Inflammatory macrophage treated with lipopolysaccharide for 4 hours (primary cell): ENCODE data around the gene TSPAN9.

Experiments used
- DNase-seq: peaks from one replicate; pipeline ENCODE4 v3.0.0-alpha.2; 2020

The TSPAN9 gene

DNA sequence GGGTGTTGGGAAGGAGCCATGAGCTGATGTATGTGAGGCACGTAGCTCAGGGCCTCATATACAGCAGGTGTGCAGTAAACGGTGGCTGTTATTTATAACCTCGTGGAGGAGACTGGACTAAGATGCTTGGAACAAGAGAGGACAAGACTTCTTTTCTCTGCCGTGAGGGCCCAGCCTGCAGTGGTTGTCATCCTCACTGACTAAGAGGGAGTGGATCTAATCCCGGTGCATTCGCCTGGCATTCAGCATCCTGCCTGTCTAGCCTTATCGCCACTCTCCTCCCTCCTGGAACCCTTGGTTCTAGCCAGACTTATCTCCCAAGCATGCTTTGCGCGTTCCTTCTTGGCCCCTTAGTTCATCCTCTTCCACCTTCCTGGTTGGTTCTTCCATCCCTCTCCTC lies 3.9 kb downstream of the TSPAN9 start:
- DNase-seq: no peak

DNA sequence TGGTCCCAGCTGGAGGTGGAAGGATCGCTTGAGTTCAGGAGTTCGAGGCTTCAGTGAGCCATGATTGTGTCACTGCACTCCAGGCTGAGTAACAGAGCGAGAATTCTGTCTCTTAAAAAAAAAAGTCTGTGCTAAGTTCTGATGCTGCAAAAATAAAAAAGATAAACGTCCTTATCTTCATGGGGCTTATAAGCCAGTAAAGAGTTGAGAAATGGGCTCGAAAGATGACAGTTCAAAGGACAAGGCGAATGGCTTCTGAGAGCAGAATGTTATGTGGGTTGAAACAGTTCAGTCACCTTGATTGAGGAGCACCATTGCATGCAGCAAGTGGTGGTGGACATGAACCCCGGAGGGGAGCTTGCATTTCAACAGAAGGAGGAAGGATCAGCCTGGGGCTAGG lies 4.7 kb downstream of the TSPAN9 start:
- DNase-seq: no peak

DNA sequence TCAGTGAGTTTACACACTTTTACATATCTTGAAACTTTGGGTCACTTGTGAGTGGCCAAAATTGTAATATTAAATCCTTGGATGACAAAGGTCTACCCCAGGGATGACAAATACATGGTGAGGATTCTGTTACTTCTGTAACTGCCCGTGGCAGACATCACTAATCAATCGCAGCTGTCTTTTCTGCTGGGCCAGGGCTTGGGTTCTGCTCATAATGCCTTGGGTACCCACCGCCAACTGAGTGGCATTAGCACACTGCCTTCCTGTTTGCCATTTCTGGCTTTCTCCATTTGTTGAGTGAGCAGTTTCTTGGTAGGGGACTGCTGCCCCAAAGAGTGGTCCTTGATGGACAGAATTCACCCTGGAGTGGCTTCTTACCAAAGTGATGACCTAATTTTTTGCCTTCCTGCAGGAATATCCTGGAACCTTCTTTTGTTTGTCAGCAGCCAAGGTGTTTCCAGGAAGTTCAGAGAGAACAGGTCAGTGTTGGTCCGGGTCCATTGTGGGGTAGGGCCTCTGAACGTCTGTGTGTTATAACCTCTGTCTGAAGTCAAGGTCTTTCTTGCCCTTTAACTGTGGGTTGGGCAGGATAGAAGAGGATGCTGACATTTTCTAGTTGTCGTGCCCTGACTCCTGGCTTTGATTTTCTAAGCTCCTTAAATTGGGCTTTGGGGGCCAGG lies 6.2 kb downstream of the TSPAN9 start:
- DNase-seq: no peak

DNA sequence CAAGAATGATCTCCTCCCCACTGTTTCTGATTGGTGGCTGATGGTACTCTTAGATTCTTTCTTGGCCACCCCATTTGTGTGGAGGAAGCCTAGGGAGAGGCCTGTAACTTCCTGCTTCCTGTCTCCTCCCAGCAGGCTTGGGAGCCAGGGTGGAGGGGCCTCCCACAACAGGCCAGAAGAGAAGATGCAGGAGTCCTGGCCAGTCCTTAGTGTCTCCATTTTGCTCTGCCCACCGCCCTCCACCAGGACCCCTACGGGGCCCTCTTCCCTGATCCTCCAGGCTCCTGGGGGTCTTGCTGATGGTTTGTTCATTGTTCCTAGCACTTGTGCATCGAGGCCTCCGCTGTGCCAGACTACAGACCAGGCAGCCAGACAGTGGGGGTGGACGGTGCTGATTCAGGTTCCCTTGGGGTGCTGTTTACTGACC lies 6.8 kb downstream of the TSPAN9 start:
- no peak for DNase-seq

DNA sequence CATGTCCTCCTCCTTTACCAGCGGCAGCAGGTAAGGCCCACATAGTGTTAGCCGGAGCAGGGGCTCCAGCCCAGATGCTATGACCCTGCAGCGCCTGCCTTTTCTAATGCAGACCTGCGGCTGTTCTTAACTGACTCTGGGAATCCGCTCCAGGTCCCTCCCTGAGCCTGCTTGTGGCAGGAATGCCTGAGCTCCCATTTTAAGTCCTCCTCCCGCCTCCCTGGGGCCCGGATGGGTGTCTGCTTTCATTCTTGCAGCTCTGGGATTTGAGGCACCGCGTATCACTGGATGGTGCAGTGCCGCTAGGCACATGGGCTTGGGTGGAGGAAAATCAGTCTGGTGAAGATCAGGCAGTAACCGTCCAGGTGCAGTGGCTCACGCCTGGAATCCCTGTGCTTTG lies 7.6 kb downstream of the TSPAN9 start:
- DNase-seq: no peak

DNA sequence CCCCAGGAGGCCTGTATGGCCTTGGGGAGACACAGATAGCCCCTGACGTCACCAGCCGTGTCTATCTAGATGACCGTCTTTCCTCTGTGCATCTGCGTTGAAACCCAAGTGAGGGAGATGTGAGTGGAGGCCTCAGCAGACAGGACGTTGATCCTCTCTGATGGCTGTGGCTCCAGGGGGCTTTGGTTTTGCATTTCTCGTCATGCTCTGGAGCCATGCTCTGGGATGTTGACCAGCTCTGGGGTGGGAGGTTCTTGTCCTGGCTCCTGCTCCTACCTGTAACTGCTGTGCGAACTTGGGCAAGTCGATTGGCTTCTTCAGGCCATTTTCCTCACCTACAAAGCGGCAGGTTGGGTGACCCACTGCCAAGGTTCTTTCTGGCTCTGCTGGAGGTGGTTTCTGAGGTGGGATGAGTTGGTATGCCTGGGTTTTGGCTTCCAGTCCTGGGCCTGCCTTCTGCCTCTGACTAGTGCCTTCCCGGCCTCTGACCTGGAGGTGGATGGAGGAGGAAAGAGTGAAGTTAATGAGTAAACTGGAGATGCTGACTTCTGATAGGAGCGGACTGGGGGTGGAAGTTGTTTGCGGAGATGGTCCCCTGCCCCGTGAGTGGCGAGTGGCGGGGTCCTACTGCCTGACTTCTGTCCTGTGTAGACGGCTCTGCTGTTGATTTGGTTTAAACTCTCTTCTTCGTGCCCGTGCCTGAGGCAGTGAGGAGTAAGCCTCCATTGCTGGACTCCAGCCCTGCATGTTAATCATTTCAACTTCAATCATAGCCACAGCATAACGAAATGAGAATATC lies 8.4 kb downstream of the TSPAN9 start:
- DNase-seq: no peak

DNA sequence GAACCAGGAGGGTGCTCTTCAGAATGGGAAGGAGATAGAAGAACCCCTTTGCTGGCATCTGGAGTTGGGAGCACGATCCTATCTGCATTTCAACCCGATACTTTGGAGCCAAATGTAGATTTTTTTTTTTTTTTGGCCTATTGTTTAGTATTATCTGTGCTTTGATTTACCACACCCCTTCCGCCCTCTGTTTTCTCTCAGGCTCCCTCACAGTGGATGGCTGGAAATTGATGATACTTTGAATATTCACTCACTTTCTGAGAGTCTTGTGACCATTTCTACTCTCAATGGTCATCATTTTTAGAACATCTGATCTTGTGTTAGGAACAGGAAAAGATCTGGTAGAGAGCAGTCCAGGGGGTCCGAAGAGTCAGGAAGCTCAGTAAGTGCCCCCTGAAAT lies 9.0 kb downstream of the TSPAN9 start:
- DNase-seq: no peak

DNA sequence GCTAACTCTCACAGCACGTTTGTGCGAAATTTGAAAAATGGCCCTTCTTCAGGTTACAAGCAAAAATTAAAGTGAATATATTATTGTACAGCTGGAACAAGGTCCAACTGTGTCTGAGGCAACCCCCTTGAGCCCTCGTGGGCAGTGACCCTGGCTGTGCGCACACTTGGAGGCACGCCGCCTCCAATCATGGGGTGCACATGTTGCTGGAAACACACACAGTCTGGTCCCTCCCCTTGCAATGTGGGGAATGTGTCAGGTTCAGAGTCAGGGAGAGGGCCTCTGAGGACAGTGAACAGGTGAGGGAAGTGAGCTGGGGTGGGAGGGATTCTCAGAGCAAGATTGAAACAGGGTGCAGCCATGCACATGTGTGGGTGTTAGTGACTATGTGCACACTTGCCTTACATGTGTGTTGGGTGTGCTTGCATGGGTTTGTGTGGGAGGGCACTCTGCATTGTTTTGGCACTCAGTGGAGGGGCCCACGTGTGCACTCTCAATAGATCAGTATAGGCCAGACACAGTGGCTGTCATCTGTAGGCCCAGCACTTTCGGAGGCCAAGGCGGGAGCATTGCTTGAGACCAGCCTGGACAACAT lies 9.6 kb downstream of the TSPAN9 start:
- no peak for DNase-seq

DNA sequence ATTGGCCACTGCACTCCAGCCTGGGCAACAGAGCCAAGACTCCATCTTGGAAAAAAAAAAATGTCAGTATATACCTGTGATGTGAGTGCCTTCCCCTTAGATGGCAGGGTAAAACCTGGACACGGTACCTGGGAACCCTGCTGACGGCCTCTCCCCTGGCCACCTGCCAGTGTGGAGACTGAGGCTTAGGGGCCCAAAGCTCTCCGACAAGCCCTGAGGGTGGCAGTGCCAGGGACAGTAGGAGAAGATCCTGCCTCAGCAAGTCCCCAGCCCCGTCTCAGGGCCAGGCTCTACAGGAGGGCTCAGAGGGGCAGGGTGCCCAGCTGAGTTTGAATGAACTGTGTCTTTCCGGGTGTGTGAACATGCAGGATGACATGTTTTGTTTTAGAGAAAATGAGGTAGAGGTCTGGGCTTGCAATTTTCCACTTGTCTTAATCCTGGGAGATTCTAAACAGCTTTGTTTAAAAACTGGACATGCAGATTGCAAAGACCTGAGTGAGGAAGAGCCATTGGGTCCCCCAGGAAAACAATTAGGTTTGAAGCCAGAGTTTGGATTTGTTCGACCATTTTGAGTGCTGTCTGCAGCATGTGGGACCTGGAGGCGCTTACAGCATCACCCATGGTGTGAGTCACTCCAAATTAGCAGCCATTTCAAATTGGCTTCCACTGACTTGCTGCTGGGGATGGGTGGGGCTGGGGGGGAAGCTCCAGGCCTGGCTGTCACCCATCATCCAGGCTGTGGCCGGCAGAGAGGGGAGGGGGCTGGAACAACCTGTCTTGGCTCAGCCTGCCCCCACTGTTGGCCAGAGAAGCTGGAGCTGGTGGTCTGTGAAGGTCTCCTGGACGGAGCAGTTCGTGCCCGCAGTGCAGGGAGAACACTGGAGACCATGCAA lies 10.8 kb downstream of the TSPAN9 start:
- DNase-seq: no peak

DNA sequence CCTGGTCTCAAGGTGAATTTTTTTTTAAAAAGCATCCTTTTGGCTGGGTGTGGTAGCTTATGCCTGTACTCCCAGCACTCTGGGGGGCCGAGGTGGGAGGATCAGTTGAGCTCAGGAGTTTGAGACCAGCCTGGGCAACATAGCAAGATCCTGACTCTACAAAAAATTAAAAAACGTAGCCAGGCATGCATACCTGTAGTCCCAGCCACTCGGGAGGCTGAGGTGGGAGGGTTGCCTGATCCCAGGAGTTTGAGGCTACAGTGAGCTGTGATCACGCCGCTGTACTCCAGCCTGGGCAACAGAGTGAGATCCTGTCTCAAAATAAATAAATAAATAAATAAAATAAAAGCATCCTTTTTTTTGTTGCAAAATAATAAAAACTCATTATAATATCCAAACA lies 12.4 kb downstream of the TSPAN9 start:
- DNase-seq: no peak

DNA sequence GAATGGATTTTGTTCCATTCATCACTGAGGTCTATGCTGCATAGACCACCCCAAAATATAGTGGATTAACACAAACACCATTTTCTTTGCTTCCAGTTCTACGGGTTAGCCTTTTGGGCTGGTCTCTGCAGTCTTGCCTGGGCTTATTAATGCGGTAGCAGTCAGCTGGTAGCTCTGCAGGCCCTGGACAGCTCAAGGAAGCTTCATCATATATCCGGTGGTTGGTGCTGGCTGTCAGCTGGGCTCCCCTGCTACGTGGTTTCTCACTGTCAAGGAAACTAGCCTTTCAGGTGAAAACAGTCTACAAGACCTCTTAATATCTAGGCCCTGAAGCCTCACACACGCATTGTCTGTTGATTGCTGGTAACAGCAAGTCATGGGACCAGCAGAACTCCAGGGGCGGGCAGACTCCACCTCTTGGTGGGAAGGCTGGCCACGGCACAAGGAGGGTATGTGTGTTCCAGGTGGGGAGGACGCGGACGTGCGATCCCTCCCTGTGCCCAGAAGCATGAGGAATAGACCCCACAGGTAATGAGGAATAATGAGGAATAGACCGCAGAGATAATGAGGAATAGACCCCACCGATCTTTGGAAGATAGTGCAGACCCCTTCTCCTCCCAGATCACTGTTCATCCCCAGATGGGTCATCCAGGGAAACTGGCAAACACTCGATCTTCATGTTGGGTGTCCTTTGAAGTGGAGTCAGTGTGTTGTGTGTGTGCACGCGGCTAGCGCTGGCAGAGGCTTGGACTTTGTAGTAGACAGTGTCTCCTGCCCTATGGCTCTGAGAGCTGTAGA lies 13.3 kb downstream of the TSPAN9 start:
- no peak for DNase-seq

DNA sequence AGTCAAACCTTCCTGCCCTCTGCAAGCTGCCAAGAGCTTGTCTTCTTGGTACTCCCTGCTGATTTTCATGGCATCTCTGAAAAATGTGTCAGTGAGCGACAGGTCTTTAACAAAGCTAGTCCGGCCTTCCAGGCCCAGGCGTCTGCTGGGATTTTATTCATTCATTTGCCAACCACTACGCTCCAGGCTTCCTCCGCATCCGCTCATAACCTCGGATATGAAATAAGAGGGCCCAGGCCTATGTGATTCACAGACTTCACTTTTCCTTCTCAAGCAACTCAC lies 13.8 kb downstream of the TSPAN9 start:
- DNase-seq: no peak

DNA sequence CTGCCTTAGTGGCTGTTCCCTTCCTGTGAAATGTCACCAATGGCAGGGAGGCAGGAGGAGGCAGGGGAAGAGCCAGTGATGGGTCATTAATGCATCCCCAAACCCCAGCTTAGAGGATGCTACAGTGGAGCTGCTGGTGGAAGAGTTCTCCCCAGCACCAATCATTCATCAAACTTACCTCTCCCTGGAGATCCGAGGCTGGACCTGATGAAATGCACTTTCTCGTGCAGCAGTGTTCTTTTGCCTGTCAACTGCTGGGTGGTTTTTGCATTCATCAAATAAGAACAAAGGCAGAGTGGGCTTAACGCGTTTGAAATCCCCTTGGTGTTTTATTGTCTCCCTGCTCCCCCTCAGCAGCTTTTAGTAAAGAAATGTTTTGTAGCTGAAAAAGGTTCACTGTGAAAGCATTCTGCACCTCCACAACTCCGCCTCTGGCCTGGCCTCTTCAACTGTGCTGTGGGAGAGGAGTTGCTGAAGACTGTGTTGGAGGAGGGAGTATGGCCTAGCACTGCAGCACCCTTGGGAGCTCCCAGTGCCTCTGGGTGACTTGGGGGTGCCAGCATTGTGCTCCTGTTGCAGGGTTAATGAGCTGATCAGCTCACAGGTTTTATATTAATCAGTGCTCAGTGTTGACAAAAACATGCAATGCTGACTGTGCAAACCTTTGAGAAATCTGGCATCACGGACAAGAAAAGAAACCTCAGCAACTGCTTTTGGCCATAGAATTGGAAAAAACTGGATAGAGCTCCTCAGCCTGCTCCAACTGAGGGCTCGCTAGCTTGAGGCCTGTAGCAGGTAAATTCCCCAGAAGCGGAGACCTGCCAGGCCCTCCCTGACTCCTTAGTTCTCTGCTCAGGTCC lies 14.4 kb downstream of the TSPAN9 start:
- DNase-seq: no peak

DNA sequence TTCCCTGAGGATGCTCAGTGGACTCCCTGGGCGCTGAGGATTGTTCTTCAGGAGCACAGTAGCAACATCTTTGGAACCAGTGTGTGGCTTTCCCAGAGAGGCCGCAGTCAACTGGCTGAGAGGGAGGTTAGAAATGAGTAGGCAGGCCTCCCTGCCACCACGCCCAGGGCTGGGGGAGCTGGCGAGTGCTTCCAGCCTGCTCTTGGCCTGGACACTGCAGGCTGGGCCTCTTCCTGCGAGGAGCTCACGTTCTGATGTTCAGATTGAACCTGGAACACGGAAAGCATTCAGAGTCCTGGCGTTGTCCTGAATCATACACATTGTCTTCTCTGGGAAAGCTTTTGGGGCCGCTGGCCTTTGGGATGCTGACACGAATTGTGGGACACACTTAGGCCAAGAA lies 15.6 kb downstream of the TSPAN9 start:
- no peak for DNase-seq

DNA sequence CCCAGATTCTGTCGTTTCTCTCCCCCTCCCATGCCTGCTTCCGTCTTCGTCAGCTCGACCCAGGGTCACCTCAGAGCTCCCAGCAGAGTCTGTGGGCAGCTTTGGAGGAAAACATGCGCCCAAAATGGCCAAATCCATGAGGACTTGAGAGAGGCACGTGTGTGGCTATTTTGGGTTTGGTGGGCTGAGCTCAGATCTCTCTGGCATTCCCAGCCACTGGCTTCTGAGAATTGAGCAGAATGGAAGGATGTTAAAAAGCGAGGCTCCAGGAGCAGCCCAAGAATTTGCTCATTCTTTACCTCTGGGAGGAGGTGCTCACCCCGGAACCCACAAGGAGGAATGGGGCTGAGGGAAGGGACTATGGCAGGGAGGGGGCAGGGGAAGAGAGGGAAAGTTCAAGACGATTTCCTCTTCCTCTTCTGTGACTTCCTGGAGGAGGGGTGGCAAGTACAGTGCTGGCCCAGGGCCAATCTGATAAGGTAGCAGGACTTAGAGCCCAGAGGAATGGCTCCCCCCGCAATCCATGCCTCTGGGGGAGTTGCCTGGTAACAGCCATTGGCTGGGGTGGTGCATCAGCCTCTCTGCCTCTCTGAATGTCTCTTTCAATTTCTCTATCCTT lies 20.1 kb downstream of the TSPAN9 start:
- no peak for DNase-seq

DNA sequence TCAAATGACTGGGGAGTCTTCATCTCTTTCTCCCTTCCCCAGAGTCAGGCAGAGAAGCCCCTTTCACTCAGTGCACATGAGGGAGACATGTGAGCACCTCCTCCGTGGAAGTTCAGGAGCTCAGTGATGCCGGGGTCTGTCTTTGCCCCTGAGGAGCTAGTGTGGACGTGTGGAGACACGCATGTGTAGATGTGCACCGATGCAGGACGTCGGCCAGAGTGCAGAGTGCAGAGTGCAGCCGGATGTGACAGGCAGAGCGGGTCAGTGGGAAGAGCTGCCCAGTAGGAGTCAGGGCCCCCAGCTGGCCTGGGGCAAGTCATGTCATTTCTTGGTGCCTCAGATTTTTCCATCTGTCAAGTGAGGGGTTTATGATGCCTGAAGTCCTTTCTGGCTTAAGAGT lies 20.7 kb downstream of the TSPAN9 start:
- no peak for DNase-seq

DNA sequence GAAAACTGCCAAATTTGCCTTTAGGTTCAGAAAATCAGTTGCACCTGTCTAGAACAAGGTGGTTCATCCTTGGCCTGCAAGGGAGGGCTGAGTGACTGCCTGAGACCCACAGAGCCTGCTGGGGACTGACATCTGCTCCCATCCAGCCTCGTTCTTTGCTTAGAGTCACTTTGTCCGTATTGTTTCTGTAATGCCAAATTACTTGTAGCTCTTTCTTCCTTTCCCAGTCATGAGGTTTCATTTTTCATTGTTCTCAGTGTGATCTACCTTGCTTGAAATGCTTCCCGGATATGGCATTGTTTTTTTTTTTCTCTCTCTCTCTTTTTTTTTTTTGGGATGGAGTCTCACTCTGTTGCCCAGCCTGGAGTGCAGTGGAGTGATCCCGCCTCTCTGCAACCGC lies 21.3 kb downstream of the TSPAN9 start:
- DNase-seq: no peak

DNA sequence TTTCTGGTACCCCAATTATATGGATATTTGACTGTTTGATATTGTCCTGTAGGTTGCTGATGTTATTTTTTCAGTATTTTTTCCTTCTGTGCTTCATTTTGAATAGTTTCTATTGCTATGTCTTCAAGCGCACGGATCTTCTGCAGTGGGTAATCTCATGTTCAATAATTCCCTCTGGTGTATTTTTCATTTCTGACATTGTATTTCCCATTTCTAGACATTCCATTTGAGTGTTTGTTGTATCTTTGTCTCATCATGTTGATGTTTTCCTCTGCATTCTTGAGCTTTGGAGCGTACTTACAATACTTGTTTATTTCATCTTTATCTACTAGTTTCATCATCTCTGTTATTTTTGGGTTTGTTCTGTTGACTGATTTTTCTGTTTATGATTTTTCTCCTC lies 22.0 kb downstream of the TSPAN9 start:
- no peak for DNase-seq

DNA sequence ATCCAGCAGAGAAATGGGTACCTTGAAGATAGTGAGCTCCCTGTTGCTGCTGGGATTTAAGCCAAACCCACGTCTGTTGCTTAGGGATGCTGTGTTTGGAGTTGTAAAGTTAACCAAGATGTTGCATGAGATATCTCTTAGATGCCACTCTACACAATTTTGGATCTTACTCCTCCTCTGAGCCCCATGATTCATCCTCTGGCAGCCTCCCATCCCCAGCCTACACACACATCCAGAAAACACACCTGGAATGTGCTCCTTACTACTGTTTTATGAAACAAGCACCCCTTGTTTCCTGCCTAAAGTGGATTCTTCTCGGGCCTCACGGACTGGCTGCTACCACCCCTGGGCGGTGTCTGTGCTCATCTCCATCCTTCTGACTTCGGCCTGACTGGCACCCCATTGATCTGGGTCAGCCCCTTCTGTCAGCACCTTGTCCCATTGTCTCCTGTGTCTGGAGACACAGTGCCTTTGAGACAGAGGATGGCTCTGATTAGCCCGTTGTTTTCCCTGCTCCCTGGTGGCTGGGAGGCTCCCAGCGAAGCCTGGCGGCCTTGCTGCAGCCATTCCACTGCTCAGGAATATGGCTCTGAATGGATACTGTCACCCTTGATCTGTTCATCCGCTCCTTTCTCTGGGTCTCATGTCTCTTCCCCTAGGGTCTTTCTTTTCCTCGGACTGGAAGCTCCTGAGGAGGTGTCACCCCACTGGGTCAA lies 24.3 kb downstream of the TSPAN9 start:
- no peak for DNase-seq

DNA sequence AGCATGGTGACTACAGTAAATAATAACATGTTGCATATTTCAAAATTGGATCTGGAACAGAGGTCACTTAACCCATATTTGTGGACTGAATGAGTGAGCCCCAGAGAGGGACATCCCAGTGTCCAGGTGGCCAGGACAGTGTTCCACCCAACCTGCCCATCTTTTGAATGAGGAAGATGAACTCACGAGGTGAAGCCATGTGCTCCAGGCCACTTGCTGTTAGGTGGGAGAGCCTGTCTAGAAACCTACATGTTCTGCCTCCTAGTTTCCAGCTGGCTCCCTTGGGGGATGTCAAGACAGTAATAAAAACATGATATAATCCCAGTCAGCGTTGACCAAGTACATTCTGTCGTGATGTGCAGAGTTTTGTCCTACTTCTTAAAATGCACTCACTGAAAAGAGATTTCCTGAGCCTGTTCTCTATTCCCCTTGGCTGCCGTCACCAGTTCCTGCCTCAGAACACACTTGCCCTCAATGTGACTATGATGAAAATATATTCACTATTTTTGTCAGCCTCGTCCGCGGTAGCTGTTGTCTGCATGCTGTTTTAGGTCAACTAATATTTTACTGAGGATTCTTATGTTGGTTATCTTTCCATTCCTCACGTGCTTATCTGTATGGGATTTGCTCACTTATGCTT lies 25.7 kb downstream of the TSPAN9 start:
- no peak for DNase-seq
